Raji (cell line): ENCODE results near the gene CPNE2.

Source experiments
- POLR2A ChIP-seq: IDR thresholded peaks from 2 replicates; pipeline ENCODE4 v1.6.1; 2011; ENCODE audit warnings: low read depth, low read length, control low read depth; ENCODE audit not compliant: insufficient read depth

CPNE2 gene

GRCh38 chr16:57185446-57185944, 93.1 kb downstream of the CPNE2 start:
- no peak for TF ChIP-seq POLR2A

- peak; percentile 79 for TF ChIP-seq POLR2A
These were observed 93.8 kb downstream of the CPNE2 start, which contains the start of the genes PSME3IP1 and RSPRY1 for GRCh38 chr16:57185945-57186871. Gene PSME3IP1 (minus strand): TSS chr16:57186039. CDS start chr16:57173854, 12,185 bp downstream. Gene RSPRY1 (plus strand): TSS chr16:57186329. CDS start chr16:57204659, 18,330 bp downstream.

- TF ChIP-seq POLR2A: 0 out of 2 replicates have a peak, but pooled peaks have one; percentile 20
These were observed 94.8 kb downstream of the CPNE2 start for GRCh38 chr16:57186872-57187854.

- TF ChIP-seq POLR2A: no peak
These were observed 96.3 kb downstream of the CPNE2 start for GRCh38 chr16:57188711-57189002.

GRCh38 chr16:57190136-57190535, 97.8 kb downstream of the CPNE2 start:
- TF ChIP-seq POLR2A: no peak

- no peak for TF ChIP-seq POLR2A
These were observed 98.7 kb downstream of the CPNE2 start for GRCh38 chr16:57191056-57191571.

GRCh38 chr16:57192146-57192545, 99.8 kb downstream of the CPNE2 start:
- TF ChIP-seq POLR2A: no peak

- no peak for TF ChIP-seq POLR2A
These were observed 100.5 kb downstream of the CPNE2 start for GRCh38 chr16:57192720-57193486.

GRCh38 chr16:57194512-57194911, 102.1 kb downstream of the CPNE2 start:
- TF ChIP-seq POLR2A: no peak

- no peak for TF ChIP-seq POLR2A
These were observed 103.9 kb downstream of the CPNE2 start for GRCh38 chr16:57196286-57196685.

GRCh38 chr16:57196753-57197152, 104.4 kb downstream of the CPNE2 start:
- TF ChIP-seq POLR2A: no peak
